GM20000 (cell line): ENCODE data around the gene CBX7.

ENCODE experiments used
- DNase-seq: peaks from one replicate; pipeline ENCODE4 v3.0.0; 2012; ENCODE audit warnings: low spot score
- TF ChIP-seq, protein P1 (sequence below): IDR thresholded peaks from 2 replicates; pipeline ENCODE4 v1.5.1; 2012; ENCODE audit warnings: mild to moderate bottlenecking, control low read depth; ENCODE audit errors: extremely low read depth, missing control alignments

The CBX7 gene

DNA sequence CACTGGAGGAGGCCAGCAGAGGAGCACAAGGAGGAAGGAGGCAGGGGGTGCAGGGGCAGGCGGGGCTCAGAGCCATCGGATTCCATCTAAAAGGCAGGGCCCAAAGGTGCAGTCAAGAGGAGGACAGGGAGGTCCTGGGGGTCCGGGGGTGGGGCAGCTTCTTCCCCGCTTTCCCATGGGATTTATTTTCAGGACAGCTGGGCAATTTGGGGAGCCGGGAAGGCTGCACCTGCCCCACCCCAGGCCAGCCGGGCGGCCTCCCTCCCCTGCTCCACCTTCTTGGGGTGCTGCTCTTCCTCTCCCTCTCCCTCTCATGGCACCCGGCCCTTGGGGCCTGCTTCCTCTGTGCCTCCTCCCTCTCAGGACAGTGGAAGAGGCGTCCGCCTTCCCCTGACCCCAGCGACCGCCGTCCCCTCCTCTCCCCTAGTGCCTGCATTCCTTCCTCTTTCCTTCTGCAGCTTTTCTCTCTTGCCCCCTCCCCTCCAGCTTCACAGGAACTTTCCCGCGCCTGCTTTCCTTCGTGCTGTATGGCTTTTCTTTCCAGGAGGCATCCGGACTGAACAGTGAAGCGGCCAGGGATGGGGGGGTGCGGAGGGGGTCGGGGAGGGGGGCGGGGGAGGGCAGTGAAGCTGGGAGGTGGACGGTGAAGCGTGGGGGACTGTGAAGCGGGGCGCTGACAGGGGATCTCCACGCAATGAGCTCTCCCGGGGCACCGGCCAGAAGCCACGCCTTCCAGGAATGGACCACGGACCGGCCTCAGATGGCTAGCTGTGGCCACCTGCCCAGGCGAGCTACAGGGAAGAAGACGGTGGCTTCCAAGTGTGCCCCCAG is 28.5 kb downstream of the CBX7 start:
- DNase-seq = peak; percentile 12
- TF ChIP-seq, protein P1, sequence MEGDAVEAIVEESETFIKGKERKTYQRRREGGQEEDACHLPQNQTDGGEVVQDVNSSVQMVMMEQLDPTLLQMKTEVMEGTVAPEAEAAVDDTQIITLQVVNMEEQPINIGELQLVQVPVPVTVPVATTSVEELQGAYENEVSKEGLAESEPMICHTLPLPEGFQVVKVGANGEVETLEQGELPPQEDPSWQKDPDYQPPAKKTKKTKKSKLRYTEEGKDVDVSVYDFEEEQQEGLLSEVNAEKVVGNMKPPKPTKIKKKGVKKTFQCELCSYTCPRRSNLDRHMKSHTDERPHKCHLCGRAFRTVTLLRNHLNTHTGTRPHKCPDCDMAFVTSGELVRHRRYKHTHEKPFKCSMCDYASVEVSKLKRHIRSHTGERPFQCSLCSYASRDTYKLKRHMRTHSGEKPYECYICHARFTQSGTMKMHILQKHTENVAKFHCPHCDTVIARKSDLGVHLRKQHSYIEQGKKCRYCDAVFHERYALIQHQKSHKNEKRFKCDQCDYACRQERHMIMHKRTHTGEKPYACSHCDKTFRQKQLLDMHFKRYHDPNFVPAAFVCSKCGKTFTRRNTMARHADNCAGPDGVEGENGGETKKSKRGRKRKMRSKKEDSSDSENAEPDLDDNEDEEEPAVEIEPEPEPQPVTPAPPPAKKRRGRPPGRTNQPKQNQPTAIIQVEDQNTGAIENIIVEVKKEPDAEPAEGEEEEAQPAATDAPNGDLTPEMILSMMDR = no peak

DNA sequence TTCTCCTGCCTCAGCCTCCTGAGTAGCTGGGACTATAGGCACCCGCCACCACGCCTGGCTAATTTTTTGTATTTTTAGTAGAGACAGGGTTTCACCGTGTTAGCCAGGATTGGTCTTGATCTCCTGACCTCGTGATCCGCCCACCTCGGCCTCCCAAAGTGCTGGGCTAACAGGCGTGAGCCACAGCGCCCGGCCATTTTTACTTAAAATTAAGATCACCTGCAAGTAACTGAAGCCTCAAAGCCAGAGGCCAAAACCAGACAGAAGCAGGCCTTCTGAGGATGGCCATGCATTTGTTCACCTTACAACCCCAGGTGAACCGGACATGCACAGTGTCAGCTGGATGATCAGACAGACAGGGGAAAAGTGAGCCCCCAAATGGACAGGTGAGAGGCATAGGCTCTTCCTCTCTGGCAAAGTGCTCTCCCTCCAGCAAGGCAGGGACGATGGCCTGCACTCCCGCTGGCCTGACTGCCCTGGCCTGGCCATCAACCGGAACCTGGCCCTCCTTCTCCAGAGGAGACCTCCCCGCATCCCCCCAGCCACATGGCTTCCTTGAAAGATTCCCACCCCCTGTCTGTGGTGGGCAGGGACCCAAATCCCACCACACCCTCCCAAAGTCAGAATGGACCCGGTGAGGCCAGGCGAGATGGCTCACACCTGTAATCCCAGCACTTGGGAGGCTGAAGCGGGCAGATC is 29.6 kb downstream of the CBX7 start:
- TF ChIP-seq, protein P1 = no peak
- peak; percentile 4 for DNase-seq

DNA sequence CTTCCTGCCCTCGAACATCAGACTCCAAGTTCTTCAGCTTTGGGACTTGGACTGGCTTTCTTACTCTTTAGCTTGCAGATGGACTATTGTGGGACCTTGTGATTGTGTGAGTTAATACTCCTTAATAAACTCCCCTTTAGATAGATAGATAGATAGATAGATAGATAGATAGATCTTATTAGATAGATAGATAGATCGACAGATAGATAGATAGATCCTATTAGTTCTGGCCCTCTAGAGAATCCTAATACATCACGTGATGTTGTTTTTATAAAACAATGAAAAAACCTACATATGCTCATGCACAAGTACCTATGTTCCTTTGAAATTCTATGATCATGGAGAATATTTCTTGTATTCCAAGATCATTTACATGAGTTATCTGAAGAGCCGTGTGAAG is 31.5 kb downstream of the CBX7 start:
- TF ChIP-seq, protein P1 = no peak
- DNase-seq = no peak

DNA sequence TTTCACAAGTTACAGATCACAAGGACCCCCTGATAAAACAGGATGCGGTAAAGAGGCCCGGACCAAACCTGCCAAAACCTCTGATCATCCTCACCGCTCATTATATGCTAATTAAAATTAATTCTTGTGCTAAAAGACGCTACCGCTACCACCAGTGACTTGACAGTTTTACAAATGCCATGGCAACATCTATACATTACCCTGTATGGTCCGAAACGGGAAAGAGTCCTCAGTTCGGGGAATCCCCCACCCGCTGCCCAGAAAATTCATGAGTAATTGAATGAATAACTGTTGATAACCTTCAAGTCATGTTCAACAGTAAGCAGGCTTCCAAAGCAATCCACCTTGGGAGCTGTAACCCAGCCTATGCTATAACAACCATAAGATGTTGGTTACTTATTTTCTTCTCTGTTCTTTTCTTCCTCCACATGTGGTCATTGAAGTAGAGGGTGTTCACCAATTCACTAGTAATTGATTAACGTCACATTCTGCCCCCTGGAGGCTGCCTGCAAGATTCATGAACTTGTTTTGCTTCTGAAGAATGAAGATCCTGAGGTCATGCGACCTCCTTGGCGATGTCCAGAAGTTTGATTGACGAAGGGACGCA is 34.8 kb downstream of the CBX7 start:
- TF ChIP-seq, protein P1 = peak; percentile 56
- DNase-seq = peak; percentile 78

DNA sequence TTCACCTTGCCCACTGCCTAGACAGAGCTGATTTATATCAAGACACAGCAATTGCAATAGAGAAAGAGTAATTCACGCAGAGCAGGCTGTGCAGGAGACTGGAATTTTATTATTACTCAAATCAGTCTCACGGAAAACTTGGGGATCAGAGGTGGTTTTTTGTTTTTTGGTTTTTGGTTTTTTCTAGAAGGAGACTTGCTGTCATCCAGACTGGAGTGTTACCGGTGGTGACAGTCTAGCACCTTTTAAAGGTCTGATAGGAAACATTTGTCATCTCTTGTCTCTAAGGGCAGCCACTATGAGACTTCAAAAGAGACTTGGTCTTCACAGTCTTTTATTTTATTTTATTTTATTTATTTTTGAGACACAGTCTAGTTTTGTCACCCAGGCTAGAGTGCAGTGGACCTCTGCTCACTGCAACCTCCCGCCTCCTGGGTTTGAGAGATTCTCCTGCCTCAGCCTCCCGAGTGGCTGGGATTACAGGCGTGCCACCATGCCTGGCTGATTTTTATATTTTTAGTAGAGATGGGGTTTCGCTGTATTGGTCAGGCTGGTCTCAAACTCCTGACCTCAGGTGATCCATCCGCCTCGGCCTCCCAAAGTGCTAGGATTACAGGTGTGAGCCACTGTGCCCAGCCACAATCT is 36.4 kb downstream of the CBX7 start:
- TF ChIP-seq, protein P1 = no peak
- no peak for DNase-seq

DNA sequence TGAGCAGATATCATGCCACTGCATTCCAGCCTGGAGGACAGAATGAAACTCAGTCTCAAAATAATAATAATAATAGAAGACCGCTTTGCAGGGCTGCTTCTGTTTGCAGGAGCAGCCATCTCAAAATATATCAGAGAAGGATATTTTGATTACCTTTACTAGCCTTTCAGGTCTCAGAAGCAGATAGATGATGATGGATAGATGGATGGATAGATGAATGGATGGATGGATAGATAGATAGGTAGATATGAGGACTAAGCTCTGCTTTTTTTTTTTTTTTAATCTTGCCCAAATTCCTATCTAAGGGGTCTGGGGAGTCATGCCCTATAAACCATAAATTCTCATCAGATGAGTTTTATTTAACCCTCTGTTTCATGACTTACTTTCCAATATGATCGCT is 36.9 kb downstream of the CBX7 start:
- TF ChIP-seq, protein P1 = no peak
- DNase-seq = no peak
